ENCODE results near the gene PCYOX1L. TPM values are rescaled to one million over a fixed set of nuclear protein-coding genes. Genes with fewer than 3 reads are reported as not detected.

Gene PCYOX1L
- total and polyA plus RNA-seq, 2 of the 8 experiments (the other 6 are each of a cell fraction or from before 2014, with no cell fraction given), result 6.8 to 17.2 TPM

- Histone ChIP-seq H2BK20ac (ENCODE audit: low read length) (no peak overlapping the region), H4K5ac (ENCODE audit: insufficient read length, low read depth, low read length) (no peak overlapping the region), H2AFZ (ENCODE audit: low read length) (no peak overlapping the region), H3K4ac (replicated peaks; ENCODE audit: insufficient read length, low read depth, low read length) (no peak overlapping the region), H3K4me1 (replicated peaks in 1 of 4; ENCODE audit: control insufficient read depth in 3 of 4, insufficient read depth in 4 of 4, low read length in 3 of 4) (no peaks in the 10 kb centered on the region; a peak in 4 of 7 replicates), H2BK120ac (replicated peaks; ENCODE audit: low read depth, low read length) (no peak overlapping the region), H2BK12ac (ENCODE audit: low read depth, low read length) (0 out of 2 replicates have a peak overlapping the region, but pooled peaks have one; percentile 60), H3K9me3 (ENCODE audit: insufficient read depth in 2 of 2, low read depth in 1 of 2, low read length in 1 of 2) (no peaks in the 10 kb centered on the region), H3K18ac (ENCODE audit: extremely low read depth, low read length) (no peak overlapping the region), H3K27me3 (replicated peaks in 1 of 4; ENCODE audit: control insufficient read depth in 3 of 4, extremely low read depth in 1 of 4, insufficient read depth in 3 of 4, low read length in 3 of 4) (no peaks in the 10 kb centered on the region), H3K56ac (replicated peaks; ENCODE audit: insufficient read length, low read depth, low read length) (no peak overlapping the region), H3K9ac (replicated peaks in 1 of 4; ENCODE audit: extremely low read depth in 1 of 4, low read depth in 3 of 4, low read length in 3 of 4) (no peak overlapping the region; a peak in 1 of 7 replicates), H2AK5ac (ENCODE audit: low read depth, low read length) (no peak overlapping the region), H2BK5ac (ENCODE audit: low read depth, low read length) (no peak overlapping the region), H4K20me1 (replicated peaks in 1 of 2; ENCODE audit: control insufficient read depth in 1 of 2, insufficient read depth in 2 of 2, low read length in 2 of 2) (no peaks in the 10 kb centered on the region), H3K23ac (ENCODE audit: insufficient read length) (no peak overlapping the region), H4K8ac (ENCODE audit: extremely low read depth, insufficient read depth, low read length) (no peak overlapping the region), H3K14ac (ENCODE audit: insufficient read length) (no peak overlapping the region), H3K79me1 (ENCODE audit: low read depth, low read length) (no peaks in the 10 kb centered on the region), H3K23me2 (ENCODE audit: low read depth, low read length) (no peaks in the 10 kb centered on the region), H4K91ac (replicated peaks; ENCODE audit: insufficient read length, low read length) (no peak overlapping the region), H3K4me2 (ENCODE audit: insufficient read depth in 1 of 2, low read depth in 2 of 2, low read length in 2 of 2) (no peak overlapping the region), H2BK15ac (ENCODE audit: low read length) (0 out of 2 replicates have a peak overlapping the region, but pooled peaks have one; percentile 95), H3K27ac (ENCODE audit: low read depth, low read length) (no peak overlapping the region), H3K36me3 (ENCODE audit: control insufficient read depth in 2 of 4, insufficient read depth in 4 of 4, low read length in 3 of 4) (no peaks in the 10 kb centered on the region), H3K4me3 (ENCODE audit: extremely low read depth in 1 of 4, insufficient read depth in 2 of 4, low read depth in 3 of 4, low read length in 4 of 4) (no peak overlapping the region), H3K79me2 (ENCODE audit: control insufficient read depth in 1 of 2, insufficient read depth in 2 of 2, low read length in 2 of 2) (no peaks in the 10 kb centered on the region)
- no peak for DNase-seq (ENCODE audit: low read depth in 1 of 2, low spot score in 2 of 2)
- FAIRE-seq, result no peak
- CTCF ChIA-PET (ENCODE audit: partially characterized antibody), result interaction anchor here (0.7 to 46.1 kb wide), 9 partner anchors 8 to 76 kb away, joined by 3 to 1310 read pairs (median 5); partner anchors contain the start of gene IL17B
- WGBS, 2 experiments (ENCODE audit: extremely low coverage in 1 of 2, insufficient coverage in 1 of 2, insufficient read length in 1 of 2, insufficient replicate concordance in 2 of 2, low coverage in 1 of 2, low lambda C conversion rate in 2 of 2, missing lambda C conversion rate in 1 of 2), result 91% methylated on average over 3 of the region's 3 CpGs; no CpG with 5 or more reads in 1 of the 2 experiments
- POLR2A ChIA-PET (ENCODE audit: partially characterized antibody), result interaction anchor here (0.7 kb wide), 1 partner anchor 17 kb away, joined by 3 read pairs; the partner anchor contains the start of gene PCYOX1L
- TF ChIP-seq SP1 (IDR thresholded peaks at IDR 0.05; ENCODE audit: low read depth, low read length) (no peak), PHF8 (conservative IDR thresholded peaks at IDR 0.05; ENCODE audit: low read depth, low read length) (no peak), EZH2 (IDR thresholded peaks at IDR 0.05; ENCODE audit: low read depth, low read length, severe bottlenecking) (no peak), NRF1 (IDR thresholded peaks at IDR 0.05; ENCODE audit: low read depth, low read length) (no peak)
These were observed 17.0 kb downstream of the PCYOX1L start for GRCh38 chr5:149374801-149375200.
